ENCODE measurements around the gene CRCP. TPM values are rescaled to one million over a fixed set of nuclear protein-coding genes. Genes with fewer than 3 reads are reported as not detected.

Gene CRCP
- total and polyA plus RNA-seq, 2 of the 13 experiments (the other 11 are each of a cell fraction or from before 2014, with no cell fraction given), result 22.7 to 31.0 TPM

DNA sequence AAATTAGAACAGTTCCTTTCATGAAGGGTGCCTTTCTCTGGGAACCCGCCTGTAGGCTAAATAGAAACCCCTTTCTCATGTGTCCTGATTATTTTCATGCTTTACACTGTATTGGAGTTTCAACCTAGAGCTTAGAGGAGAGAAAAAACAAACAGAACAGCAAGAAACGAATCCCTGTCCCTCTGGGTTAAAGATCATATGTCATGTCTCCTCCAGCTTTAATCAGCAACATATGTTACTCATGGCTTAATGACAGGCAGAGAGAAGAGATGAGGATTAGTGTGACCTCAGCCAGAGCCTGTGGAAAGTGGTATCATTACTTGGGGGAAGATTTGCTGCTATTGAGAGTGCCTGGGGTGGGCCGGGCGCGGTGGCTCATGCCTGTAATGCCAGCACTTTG is 32.1 kb downstream of the CRCP start (continued):
- TF ChIP-seq, protein P1, sequence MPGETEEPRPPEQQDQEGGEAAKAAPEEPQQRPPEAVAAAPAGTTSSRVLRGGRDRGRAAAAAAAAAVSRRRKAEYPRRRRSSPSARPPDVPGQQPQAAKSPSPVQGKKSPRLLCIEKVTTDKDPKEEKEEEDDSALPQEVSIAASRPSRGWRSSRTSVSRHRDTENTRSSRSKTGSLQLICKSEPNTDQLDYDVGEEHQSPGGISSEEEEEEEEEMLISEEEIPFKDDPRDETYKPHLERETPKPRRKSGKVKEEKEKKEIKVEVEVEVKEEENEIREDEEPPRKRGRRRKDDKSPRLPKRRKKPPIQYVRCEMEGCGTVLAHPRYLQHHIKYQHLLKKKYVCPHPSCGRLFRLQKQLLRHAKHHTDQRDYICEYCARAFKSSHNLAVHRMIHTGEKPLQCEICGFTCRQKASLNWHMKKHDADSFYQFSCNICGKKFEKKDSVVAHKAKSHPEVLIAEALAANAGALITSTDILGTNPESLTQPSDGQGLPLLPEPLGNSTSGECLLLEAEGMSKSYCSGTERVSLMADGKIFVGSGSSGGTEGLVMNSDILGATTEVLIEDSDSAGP (CRISPR knock-in tag; IDR thresholded peaks at IDR 0.05; ENCODE audit: borderline replicate concordance), result no peak
- TF ChIP-seq, protein P2, sequence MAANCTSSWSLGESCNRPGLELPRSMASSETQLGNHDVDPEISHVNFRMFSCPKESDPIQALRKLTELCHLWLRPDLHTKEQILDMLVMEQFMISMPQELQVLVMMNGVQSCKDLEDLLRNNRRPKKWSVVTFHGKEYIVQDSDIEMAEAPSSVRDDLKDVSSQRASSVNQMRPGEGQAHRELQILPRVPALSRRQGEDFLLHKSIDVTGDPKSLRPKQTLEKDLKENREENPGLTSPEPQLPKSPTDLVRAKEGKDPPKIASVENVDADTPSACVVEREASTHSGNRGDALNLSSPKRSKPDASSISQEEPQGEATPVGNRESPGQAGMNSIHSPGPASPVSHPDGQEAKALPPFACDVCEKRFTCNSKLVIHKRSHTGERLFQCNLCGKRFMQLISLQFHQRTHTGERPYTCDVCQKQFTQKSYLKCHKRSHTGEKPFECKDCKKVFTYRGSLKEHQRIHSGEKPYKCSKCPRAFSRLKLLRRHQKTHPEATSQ (CRISPR knock-in tag; IDR thresholded peaks at IDR 0.05; ENCODE audit: borderline replicate concordance), result no peak
- TF ChIP-seq RXRB (CRISPR knock-in tag; IDR thresholded peaks at IDR 0.05; ENCODE audit: borderline replicate concordance) (peak; percentile 25; the same call in 1 of the 2 replicates), ZBTB1 (CRISPR knock-in tag; IDR thresholded peaks at IDR 0.05; ENCODE audit: borderline replicate concordance) (no peak), ZFYVE20 (CRISPR knock-in tag; IDR thresholded peaks at IDR 0.05; ENCODE audit: borderline replicate concordance, low read depth) (no peak), ZNF660 (CRISPR knock-in tag; IDR thresholded peaks at IDR 0.05; ENCODE audit: borderline replicate concordance, low read depth) (no peak), KLF9 (CRISPR knock-in tag; IDR thresholded peaks at IDR 0.05; ENCODE audit: low read depth) (no peak), MYNN (CRISPR knock-in tag; IDR thresholded peaks at IDR 0.05; ENCODE audit: low read depth) (no peak), ZFP36L2 (CRISPR knock-in tag; IDR thresholded peaks at IDR 0.05) (no peak), SRF (IDR thresholded peaks at IDR 0.05; ENCODE audit: low read depth, low read length) (no peak), HNF4A (CRISPR knock-in tag; IDR thresholded peaks at IDR 0.05) (peak; percentile 22; the same call in 1 of the 2 replicates)
- TF ChIP-seq, protein P3, sequence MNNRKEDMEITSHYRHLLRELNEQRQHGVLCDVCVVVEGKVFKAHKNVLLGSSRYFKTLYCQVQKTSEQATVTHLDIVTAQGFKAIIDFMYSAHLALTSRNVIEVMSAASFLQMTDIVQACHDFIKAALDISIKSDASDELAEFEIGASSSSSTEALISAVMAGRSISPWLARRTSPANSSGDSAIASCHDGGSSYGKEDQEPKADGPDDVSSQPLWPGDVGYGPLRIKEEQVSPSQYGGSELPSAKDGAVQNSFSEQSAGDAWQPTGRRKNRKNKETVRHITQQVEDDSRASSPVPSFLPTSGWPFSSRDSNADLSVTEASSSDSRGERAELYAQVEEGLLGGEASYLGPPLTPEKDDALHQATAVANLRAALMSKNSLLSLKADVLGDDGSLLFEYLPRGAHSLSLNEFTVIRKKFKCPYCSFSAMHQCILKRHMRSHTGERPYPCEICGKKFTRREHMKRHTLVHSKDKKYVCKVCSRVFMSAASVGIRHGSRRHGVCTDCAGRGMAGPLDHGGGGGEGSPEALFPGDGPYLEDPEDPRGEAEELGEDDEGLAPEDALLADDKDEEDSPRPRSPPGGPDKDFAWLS (CRISPR knock-in tag; IDR thresholded peaks at IDR 0.05; ENCODE audit: borderline replicate concordance), result no peak

Data from HepG2 (cell line).